ENCODE data around the gene RFTN1.

The RFTN1 gene

DNA sequence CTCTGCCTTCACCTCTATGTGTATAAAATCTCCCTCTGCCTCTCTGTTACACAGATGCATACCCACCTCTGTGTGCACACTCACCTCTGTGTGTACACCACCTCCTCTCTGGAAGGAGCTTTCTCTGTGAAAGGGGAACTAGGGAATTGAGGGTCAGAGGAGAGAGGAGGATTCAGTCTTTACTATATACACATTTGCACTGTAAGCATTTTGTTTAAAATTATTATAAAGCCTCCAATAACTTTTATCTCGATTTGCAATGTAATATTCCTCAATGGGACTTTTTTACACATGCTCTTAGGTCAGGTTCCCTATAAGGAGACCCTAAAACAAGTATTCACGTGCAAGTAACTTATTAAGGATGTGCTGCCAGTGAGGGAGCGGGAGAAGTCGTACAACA, 166.0 kb downstream of the RFTN1 start:
- DNase-seq, result no peak

DNA sequence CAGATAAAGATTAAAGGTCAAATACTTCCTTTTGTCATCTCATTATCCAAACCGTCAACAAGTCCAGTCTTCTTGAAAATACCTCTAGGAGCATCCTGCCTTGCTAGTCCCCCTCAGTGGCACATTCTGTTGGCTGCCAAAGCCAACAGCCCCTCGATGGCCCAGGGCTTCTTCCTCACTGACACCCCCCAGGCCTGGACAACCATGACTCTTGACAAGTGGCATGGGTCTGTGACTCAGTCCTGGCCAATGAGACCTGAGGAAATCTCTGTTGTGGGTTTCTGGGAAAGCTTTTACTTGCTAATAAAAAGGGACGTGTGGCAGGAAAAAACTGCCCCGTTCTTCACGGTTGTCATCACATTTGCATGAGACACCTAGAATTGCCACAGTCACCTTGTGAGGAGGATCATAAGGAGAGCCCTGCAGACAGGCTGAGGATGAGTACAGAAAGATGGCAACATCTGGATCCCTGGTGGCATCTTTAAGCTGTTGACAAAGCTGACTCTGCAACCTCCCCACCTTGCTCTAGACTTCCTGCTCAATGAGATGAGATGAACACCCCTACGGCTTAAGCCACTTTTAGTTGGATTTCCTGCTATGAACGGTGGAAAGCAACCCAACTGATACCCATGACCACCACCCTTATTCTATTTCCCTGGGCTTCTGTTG, 167.0 kb downstream of the RFTN1 start:
- no peak for DNase-seq

DNA sequence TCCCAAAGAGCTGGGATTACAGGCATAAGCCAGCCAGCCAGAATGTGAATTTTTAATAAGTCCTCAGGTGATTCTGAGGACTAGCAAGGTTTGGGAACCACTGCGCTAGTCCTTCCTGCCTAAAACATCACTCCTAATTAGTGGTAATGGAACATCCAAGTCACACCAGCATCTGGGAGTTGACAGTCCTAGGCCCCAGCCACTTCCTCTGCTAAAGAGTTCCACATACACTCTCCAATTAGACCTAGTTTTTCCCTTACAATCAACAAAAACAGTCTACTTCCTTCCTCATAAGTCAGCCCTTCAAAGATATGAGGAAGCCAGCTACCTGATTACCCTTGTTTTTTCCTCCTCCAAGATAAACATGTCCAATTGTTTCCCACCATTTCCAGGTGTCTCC, 170.4 kb downstream of the RFTN1 start:
- no peak for DNase-seq

DNA sequence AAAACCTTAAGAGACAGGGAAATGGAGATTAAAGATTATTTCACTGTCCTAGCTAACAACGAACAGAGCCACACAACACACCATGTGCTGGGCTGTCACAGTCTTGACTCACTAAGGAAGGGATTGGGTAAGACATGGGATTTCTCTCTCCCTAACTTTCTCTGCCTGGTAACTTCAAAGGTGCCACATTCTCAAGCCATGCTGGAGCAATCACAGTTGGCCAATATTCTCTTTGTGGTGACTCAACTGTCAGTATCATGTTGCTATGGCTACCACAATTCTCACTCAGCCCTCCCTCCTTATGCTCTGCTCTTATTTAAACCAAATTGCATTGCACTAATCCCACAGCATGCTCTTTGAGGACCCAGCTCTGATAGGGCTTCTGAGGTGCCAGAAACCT, 174.5 kb downstream of the RFTN1 start:
- no peak for DNase-seq

DNA sequence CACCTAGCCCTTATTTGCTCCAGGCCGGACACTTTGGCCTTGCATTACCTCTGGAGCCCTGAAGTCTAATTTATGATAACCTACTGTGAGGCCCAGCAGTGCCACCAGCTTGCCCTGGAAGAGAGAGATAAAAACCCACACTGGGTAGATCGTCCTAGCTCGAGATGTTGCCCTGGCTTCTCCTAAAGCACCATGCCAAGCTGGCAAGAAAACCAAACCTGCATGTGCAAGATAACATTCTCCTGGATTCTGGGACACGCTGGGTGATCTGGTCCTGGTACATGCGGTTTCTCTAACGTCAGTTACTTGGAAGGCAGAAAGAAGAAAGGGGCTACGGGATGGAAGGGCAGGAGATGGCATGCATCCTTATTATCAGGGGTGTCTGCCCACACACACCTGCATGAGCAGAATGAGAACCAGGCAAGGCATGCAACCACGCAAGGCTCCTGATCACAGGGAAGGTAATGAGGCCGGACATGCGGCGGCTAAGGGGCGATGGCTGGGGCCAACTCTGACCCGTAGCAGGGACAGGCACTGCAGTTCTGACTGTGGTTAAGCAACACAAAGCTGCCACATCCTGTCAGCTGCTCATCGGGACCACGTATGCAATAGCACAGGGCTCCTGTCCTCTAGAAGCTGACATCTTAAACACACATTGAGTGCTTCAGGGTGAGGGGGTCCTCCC, 175.5 kb downstream of the RFTN1 start:
- no peak for DNase-seq

DNA sequence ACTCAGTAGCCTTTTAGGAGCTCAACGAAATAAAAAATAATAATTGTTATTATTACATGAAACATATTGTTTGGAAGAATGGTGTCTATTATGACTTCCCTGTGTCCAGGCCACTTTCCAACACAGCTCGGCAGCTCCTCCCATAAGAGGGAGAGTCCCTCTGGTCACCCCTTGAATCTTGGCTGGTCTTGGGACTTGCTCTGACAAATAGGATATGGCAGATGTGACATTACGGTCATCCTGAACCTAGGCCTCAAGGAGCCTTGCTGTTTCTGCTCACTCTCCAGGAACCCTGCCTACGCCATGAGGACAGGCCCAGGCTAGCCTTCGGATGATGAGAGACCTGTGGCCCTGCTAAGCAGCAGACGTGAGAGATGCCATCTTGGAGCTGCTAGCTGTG, 176.7 kb downstream of the RFTN1 start:
- no peak for DNase-seq

DNA sequence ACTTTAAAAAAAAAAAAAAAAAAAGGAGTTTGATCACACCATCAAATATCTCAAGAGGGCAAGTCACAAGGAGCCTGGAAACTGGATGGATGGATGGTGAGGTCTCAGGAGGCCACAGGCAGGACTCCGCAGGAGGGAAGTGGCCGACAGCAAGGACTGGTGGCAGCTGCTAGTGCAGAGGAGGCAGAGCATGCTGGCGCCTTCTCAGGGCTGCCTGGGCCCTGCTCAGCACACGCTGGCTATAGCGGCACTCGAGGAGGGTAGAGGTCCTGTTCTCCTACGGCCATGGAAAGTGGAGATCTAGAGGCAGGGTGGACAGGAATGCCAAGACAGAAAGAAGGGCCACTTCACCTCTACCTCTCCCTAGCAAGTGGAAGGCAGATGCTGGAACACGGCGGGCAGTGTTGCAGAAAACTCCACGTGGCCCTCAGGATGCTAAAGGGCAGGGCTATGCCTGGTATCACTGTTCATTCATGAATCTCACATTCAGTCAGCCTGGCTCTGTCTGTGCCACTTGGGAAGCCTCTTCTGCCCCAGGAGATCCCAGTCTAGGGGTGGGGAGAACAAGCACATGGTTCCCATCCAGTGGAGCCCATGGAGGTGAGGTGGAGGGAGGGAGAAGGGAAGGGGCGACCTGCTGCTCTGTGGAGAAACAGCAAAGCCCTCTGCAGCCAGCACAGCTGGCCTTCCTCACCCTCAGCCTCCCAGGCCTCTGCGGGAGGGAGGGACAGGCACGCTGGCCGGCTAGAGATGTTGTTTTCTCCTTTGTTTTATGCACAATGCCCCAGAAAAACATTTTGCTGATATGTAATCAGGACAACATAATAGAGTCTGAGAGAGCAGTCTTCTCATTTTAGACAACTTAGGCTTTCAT, 177.5 kb downstream of the RFTN1 start:
- no peak for DNase-seq

DNA sequence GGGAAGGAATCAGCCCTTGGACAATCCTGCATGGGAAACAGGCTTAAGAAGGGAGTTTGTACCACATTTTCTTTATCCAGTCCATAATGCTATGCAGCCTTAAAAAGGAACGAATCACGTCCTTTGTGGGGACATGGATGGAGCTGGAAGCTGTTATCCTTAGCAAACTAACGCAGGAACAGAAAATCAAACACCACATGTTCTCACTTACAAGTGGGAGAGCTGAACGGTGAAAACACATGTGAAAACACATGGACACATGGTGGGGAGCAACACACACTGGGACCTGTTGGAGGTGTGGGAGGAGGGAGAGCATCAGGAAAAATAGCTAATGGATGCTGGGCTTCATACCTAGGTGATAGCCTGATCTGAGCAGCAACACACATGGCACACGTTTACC, 178.2 kb downstream of the RFTN1 start:
- no peak for DNase-seq

DNA sequence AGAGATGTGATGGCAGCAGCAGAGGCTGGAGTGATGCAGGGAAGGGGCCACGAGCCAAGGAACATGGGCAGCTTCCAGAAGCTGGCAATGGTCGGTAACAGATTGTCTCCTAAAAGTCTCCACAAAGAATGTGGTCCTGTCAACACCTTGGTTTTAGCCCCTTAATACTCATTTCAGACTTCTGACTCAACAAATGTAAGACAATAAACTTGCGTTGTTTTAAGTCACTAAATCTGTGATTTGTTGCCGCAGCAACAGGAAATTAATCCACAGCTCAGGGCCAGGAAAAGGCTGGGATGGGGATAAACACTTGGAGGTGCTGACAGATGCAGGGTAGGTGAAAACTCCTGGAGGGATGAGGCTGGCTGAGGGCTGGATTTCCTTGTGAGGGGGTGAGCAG, 178.6 kb downstream of the RFTN1 start:
- no peak for DNase-seq

DNA sequence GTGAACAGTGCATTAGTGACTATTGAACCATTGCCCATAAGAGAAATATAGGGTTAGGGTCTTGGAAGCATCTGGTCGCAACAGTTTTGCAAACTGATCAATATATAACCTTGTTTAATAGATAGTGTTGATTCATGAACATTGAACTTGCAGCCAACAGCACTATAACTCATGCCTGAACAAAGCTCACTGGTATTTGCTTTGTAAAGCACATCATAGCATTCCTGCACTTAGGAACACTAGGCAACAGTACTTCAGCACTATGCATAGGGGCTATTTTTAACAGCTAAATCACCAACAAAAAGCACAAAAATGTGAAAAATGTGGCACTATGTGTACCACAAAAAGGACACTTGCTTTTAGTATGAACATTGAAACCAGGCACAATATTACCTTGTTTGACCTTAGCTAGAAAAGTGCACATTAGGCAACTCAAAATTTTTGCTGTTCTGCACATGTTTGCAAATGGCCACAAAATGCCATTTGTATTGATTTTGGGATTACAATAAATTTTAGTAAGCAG, 180.5 kb downstream of the RFTN1 start:
- DNase-seq, result no peak

DNA sequence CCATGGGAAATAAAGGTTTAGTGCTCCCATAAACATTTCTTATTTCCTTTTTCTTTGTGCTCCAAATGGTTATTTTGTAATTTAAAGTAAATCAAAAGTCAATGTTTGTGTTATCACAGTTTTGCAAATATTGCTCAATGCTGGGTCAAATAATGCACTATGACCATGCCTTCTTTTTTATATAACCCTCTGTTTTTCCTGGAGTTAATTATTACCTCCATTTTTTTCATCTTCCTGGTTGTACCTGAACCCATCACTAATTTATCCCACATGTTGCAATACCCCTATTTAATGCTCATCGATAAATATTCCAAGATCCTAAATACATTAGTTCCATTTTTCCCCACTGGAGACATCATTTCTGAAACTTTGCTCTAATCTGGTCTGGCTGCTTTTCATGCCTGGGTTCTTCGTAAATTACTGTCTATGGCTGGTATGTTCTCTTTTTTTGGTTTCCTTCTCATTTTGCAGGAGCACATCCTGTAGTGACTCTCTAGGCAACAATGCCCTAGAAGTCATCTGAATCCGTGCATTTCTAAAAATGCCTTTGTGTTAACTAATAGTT, 182.1 kb downstream of the RFTN1 start:
- DNase-seq, result no peak

DNA sequence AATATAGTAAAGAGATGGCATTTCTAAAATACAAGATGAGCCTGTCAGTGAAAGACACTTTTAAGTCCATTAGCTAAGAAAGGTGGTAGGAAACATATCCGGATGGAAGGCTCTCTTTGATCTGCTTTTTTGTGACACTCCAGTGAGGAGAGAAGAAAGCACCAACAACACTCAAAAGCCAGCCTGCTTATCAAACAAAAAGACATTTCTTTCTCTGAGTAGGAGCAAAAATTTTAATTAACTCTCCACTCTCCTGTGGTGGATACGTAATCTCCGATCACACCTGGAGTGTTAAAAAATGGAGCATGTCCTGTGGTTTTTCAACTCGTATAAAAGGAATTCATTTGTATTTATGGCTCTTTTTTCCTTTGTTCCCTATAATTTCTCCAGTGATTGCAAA, 183.1 kb downstream of the RFTN1 start:
- no peak for DNase-seq

DNA sequence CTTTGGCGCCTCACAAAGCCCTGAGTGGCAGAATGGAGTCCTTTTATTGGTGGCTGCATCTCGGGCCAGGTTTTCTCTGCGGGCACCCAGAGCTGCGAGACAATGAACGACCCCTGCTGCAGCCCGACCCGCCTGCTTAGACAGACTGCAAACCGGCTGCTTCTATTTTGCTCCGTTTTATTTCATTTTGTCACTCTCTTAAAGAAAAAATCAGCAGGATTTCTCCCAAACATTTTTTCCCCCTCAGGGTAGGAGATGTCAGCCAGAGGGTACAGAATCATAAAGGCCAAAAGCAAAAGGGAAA, 183.7 kb downstream of the RFTN1 start:
- no peak for DNase-seq

DNA sequence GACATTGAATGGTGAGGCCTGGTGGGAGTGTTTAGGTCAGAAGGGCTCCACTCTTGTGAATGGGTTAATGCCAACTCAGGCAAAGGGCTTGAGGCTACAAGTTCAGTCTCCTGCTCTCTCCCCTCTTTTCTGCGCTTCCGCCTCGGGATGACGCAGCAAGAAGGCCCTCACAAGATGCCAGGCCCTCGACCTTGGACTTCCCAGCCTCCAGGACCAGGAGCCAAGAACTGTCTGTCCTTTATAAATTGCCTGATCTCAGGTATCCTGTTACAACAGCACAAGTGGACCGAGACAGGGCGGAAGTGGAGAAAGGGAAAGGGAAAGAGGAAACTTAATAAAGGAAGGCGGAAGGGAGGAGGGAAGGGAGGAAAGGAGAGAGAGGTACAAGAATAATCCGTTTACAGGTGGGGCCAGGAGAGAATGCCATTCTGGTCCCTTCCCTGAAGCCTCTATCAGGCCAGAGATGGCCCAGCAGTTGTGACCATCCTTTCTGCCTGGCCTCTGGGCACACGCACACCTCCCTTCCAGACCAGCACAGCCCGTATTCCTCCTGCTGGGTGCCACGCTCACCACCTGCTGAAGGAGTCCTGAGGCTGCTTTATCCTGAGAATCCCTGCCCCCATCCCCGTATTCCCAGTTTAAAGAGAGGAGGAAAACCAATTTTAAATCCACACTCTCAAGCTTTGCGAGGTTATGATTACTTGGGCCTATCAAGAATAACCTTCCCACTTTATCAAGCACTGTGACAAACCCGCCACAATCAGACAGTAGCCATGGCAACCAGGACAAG, 184.3 kb downstream of the RFTN1 start:
- DNase-seq, result no peak

DNA sequence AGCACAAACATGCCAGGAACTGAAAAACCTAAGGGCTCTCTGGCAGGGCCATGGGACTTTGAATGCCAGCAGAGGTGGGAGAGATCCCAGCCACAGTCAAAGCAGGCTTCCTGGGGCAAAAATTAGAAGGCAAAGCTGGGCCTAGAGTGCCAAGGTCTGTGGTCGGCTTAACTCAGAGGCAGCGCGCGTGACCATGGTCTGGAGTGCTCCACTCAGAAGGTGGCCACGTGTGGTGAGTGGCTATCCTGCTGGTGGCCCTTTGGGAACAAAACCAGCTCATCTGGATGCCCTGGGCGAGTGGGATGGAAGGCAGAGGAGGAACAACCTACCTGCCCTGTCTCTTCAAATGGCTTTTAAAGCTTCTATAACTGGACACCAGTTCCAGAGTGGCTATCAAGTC, 185.4 kb downstream of the RFTN1 start:
- no peak for DNase-seq

DNA sequence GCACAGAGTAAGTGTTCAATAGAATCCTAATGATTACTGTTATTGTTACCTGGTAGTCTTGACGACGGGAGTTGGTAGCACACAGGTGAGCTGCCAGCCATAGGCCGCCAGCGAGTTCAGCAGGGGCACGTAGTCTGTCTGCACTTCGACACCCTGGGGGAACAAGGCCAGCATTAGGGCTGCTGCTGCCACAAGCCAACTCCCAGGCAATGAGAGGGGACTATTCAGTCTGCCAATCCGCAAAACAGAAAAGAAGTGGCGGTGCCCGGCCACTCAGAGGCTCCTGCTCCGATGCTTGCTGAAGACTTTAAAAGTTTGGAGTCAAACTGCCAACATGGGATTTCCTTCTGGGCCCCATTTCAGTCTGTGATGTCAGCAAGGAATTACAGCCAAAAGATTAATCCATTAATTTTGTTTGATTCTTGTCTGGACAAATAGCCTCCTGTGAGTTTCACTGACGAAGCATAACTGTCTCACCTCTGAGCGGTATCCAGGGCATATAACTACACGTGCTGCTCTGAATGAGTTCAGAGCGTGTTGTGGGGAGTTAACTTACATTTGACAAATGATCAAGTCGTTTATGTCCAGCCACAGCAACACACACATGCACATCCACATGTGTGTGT, 186.7 kb downstream of the RFTN1 start:
- DNase-seq, result no peak

DNA sequence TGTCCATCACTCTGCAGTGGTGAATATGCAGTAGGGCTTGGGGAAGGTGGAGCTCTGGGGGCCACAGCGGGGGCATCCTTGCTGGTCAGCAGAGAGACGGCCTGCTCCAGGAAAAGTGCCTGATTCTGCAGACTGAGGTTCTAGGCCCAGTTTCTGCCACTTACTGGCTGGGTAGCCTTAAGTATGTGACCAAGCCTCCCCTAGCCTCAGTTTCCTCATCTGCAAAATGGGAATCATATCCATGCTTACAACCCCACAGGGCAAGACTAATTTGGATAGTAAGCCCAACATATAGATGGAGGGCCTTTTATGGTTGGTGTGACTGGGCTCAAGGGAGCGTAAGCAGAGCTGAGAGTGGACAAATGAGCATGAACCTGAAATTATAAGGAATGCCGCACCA, 187.6 kb downstream of the RFTN1 start:
- DNase-seq, result no peak

DNA sequence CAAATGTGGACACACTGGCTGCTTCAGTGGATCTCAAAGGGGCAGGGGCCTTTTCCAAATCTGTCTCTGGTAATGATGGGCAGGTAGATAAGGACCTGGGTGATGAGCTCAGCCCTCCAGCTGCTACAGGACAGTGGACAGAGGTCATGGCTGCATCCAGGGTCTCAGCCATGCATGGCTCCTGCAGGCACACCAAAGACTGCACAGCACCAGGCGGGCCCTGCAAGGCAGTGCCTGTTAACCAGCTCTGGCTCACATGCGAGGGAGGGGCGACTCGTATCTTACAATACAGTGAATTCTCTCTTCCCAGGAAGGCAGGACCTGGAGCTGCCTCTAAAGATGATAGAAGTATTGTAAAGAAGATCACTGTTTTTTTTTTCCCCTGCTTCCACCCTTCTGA, 189.8 kb downstream of the RFTN1 start:
- no peak for DNase-seq

DNA sequence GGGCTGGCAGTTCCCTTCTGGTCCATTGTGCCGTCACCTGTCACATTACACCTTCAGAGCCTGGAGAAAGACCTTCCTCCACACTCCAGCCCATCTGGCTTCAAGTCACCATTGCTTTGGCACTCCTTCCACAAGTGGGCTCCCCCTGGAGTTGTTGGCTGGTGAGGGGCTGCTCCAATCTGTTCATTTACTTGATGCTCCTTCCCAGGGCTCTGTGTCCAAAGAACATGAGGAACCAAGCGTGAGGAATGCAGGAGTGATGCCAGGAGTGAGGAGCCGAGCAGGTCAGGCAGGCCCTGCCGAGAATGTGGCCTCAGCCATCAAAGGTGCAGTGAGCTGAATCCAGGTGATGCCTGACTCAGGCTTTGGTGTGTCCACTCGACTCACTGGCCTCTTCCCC, 191.3 kb downstream of the RFTN1 start:
- DNase-seq, result no peak

DNA sequence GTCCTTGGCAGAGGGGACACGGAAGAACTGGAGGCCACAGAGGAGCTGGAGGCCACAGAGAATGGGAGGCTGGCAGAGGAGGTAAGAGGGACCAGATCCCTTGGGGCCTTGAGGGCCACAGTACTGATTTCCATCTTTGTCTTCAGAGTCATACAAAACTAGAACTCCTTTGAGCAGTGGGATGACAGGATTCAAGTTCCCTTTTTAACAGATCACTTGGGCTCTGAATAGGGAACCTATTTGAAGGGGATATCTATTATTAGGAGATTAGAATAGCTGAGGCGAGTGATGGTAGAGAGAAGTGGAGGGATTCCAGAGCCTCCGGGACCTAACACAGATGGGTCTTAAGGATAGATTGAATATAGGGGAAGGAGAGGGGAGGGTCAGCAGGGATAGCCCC, 192.8 kb downstream of the RFTN1 start:
- DNase-seq, result no peak

DNA sequence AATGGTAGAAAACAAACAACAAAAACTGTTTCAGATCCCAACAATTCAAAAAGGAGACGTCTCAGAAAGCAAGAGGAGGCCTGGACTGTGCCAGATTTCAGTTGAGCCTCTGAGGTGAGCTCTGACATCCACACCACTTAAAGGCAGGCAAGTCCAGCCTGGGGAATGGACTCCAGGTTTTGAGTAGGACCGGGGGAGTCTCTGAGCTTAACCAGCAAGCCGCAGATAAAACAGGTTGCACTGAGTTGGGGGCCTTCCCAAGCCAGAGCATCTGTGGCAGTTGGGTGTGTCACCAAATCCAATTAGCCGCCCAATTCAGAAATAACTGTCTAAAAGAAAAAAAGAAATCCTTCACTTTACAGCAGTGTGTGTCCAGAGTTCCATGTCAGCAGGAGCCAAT, 193.8 kb downstream of the RFTN1 start:
- no peak for DNase-seq

DNA sequence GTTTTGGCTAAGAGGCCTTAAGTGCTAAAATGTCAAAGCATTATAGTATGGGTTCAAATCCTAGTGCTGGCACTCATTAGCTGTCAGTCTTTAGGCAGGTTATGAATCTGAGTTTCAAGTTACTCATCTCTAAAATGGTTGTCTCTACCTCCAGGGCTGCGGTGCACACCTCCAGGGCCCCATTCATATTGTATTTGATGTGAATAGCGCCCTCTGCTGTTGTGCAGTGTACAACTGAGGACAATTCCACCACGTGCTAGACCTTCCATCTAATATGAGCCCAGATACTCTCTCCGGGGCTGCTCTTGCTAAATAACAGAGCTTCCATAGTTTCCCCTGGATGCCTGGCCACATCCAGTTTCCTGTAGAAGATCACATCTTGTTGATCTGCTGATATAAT, 194.2 kb downstream of the RFTN1 start:
- no peak for DNase-seq
